H1 (cell line): ENCODE measurements around the gene ARMC12. TPM values are rescaled to one million over a fixed set of nuclear protein-coding genes. Genes with fewer than 3 reads are reported as not detected.

Source experiments
- CTCF ChIA-PET: fragments of 300-600 bp; sonication (Branson Sonifier 250); formaldehyde crosslinking; loops from one replicate; lab custom pipeline; 2021; ENCODE audit not compliant: partially characterized antibody; lab: Charles Lee
- POLR2A ChIA-PET: fragments of 300-600 bp; sonication (Branson Sonifier 250); formaldehyde crosslinking; loops from one replicate; lab custom pipeline; 2021; ENCODE audit warnings: inconsistent platforms; ENCODE audit not compliant: partially characterized antibody; lab: Charles Lee
- DNase-seq, 2 experiments: peaks; one replicate each; pipeline versions ENCODE4 v3.0.0 to v3.0.0-alpha.2; 2010 to 2022; ENCODE audit warnings: low spot score in 2 of 2, low read depth in 1 of 2, mixed read lengths in 1 of 2
- FAIRE-seq: peaks from 2 replicates; lab custom pipeline; 2011; peaks lifted over from hg19 to GRCh38; lab: Jason Lieb, UNC
- H2AFZ ChIP-seq: 2 replicates; pipeline ENCODE4 v1.8.1; 2012; ENCODE audit warnings: low read length, inconsistent platforms
- H2AK5ac ChIP-seq: 2 replicates; pipeline ENCODE4 v1.6.1; 2013; ENCODE audit warnings: low read depth, low read length
- H2BK120ac ChIP-seq: replicated peaks from 2 replicates; pipeline ENCODE3; 2013; ENCODE audit warnings: low read depth, low read length, inconsistent platforms
- H2BK12ac ChIP-seq: 2 replicates; pipeline ENCODE4 v1.6.1; 2013; ENCODE audit warnings: low read depth, low read length
- H2BK15ac ChIP-seq: 2 replicates; pipeline ENCODE4 v1.6.1; 2013; ENCODE audit warnings: low read length
- H2BK20ac ChIP-seq: 2 replicates; pipeline ENCODE4 v1.6.1; 2013; ENCODE audit warnings: low read length
- H2BK5ac ChIP-seq: 2 replicates; pipeline ENCODE4 v1.6.1; 2013; ENCODE audit warnings: low read depth, low read length
- H3K14ac ChIP-seq: 2 replicates; pipeline ENCODE4 v1.6.1; 2013; ENCODE audit warnings: inconsistent platforms; ENCODE audit not compliant: insufficient read length
- H3K18ac ChIP-seq: 2 replicates; pipeline ENCODE4 v1.6.1; 2013; ENCODE audit warnings: low read length; ENCODE audit errors: extremely low read depth
- H3K23ac ChIP-seq: 2 replicates; pipeline ENCODE4 v1.6.1; 2013; ENCODE audit warnings: inconsistent platforms; ENCODE audit not compliant: insufficient read length
- H3K23me2 ChIP-seq: 2 replicates; pipeline ENCODE4 v1.6.1; 2013; ENCODE audit warnings: low read depth, low read length
- H3K27ac ChIP-seq: 2 replicates; pipeline ENCODE4 v1.6.1; 2011; ENCODE audit warnings: low read depth, low read length, inconsistent platforms
- H3K27me3 ChIP-seq, 4 experiments: replicated peaks in 1 of 4; 1 replicate in 1 of 4; 2 replicates in 3 of 4; pipeline versions ENCODE4 v1.6.1 to v1.8.1; 2011 to 2013; ENCODE audit warnings: low read length in 3 of 4, mild to moderate bottlenecking in 3 of 4, inconsistent platforms in 2 of 4, mixed read lengths in 2 of 4, moderate library complexity in 1 of 4; ENCODE audit not compliant: control insufficient read depth in 3 of 4, insufficient read depth in 3 of 4; ENCODE audit errors: extremely low read depth in 1 of 4
- H3K36me3 ChIP-seq, 4 experiments: 2 replicates each; pipeline versions ENCODE4 v1.6.1 to v1.8.1; 2011 to 2013; ENCODE audit warnings: mild to moderate bottlenecking in 4 of 4, low read length in 3 of 4, moderate library complexity in 2 of 4, control low read depth in 1 of 4, inconsistent platforms in 1 of 4; ENCODE audit not compliant: insufficient read depth in 4 of 4, control insufficient read depth in 2 of 4
- H3K4ac ChIP-seq: replicated peaks from 2 replicates; pipeline ENCODE3; 2013; ENCODE audit warnings: low read length, low read depth, mixed read lengths, inconsistent platforms; ENCODE audit not compliant: insufficient read length
- H3K4me1 ChIP-seq, 4 experiments: replicated peaks in 1 of 4; 1 replicate in 1 of 4; 2 replicates in 3 of 4; pipeline versions ENCODE4 v1.6.1 to v1.8.1; 2011 to 2013; ENCODE audit warnings: low read length in 3 of 4, inconsistent platforms in 2 of 4, mixed read lengths in 1 of 4; ENCODE audit not compliant: insufficient read depth in 4 of 4, control insufficient read depth in 3 of 4
- H3K4me2 ChIP-seq, 2 experiments: 2 replicates each; pipeline versions ENCODE4 v1.6.1 to v1.8.1; 2011 to 2013; ENCODE audit warnings: low read depth in 2 of 2, low read length in 2 of 2, control low read depth in 1 of 2, inconsistent platforms in 1 of 2, mild to moderate bottlenecking in 1 of 2; ENCODE audit not compliant: insufficient read depth in 1 of 2
- H3K4me3 ChIP-seq, 4 experiments: fragments of 200-600, 300-600 bp in 1 of 4; sonication (generic), shearing (Covaris generic), sonication (Bioruptor Twin) in 1 of 4; 2 replicates each; pipeline versions ENCODE4 v1.5.1 to v1.8.1; 2011 to 2016; ENCODE audit warnings: low read length in 4 of 4, low read depth in 3 of 4, control low read depth in 2 of 4, inconsistent platforms in 2 of 4, mild to moderate bottlenecking in 2 of 4, mixed read lengths in 1 of 4, moderate library complexity in 1 of 4; ENCODE audit not compliant: insufficient read depth in 2 of 4; ENCODE audit errors: extremely low read depth in 1 of 4
- H3K56ac ChIP-seq: replicated peaks from 2 replicates; pipeline ENCODE3; 2013; ENCODE audit warnings: low read depth, mild to moderate bottlenecking, mixed read lengths, low read length, inconsistent platforms; ENCODE audit not compliant: insufficient read length
- H3K79me1 ChIP-seq: 2 replicates; pipeline ENCODE4 v1.6.1; 2013; ENCODE audit warnings: low read depth, low read length, control low read depth
- H3K79me2 ChIP-seq, 2 experiments: 2 replicates each; pipeline versions ENCODE4 v1.6.1 to v1.8.1; 2012 to 2013; ENCODE audit warnings: low read length in 2 of 2, mild to moderate bottlenecking in 2 of 2, inconsistent platforms in 1 of 2; ENCODE audit not compliant: insufficient read depth in 2 of 2, control insufficient read depth in 1 of 2
- H3K9ac ChIP-seq, 4 experiments: replicated peaks in 1 of 4; 1 replicate in 1 of 4; 2 replicates in 3 of 4; pipeline versions ENCODE4 v1.6.1 to v1.8.1; 2011 to 2013; ENCODE audit warnings: low read depth in 3 of 4, low read length in 3 of 4, control low read depth in 2 of 4, mild to moderate bottlenecking in 2 of 4, moderate library complexity in 2 of 4, inconsistent platforms in 1 of 4; ENCODE audit errors: extremely low read depth in 1 of 4
- H3K9me3 ChIP-seq, 2 experiments: 2 replicates each; pipeline versions ENCODE4 v1.6.1 to v1.8.1; 2012 to 2013; ENCODE audit warnings: mild to moderate bottlenecking in 2 of 2, moderate library complexity in 2 of 2, control low read depth in 1 of 2, inconsistent platforms in 1 of 2, low read depth in 1 of 2, low read length in 1 of 2, mixed read lengths in 1 of 2; ENCODE audit not compliant: insufficient read depth in 2 of 2
- H4K20me1 ChIP-seq, 2 experiments: replicated peaks in 1 of 2; 2 replicates each; pipeline versions ENCODE3 to v1.8.1; 2011 to 2013; ENCODE audit warnings: inconsistent platforms in 2 of 2, low read length in 2 of 2, mild to moderate bottlenecking in 1 of 2; ENCODE audit not compliant: insufficient read depth in 2 of 2, control insufficient read depth in 1 of 2
- H4K5ac ChIP-seq: 2 replicates; pipeline ENCODE4 v1.6.1; 2013; ENCODE audit warnings: low read length, low read depth, mixed read lengths, inconsistent platforms; ENCODE audit not compliant: insufficient read length
- H4K8ac ChIP-seq: 2 replicates; pipeline ENCODE4 v1.8.0; 2013; ENCODE audit warnings: mild to moderate bottlenecking, moderate library complexity, low read length, inconsistent platforms; ENCODE audit not compliant: insufficient read depth; ENCODE audit errors: extremely low read depth
- H4K91ac ChIP-seq: replicated peaks from 2 replicates; pipeline ENCODE3; 2013; ENCODE audit warnings: low read length, mixed read lengths, inconsistent platforms; ENCODE audit not compliant: insufficient read length
- ATF3 ChIP-seq: IDR thresholded peaks from 2 replicates; pipeline ENCODE4 v1.6.1; 2011; ENCODE audit warnings: low read depth, mild to moderate bottlenecking, low read length; ENCODE audit not compliant: insufficient read depth
- CHD2 ChIP-seq: IDR thresholded peaks from 2 replicates; pipeline ENCODE4 v1.6.1; 2012; ENCODE audit warnings: low read length, improper control_type of control experiment
- CTCF ChIP-seq, 3 experiments: IDR thresholded peaks; 1 replicate in 2 of 3; 2 replicates in 1 of 3; pipeline versions ENCODE4 v1.5.1 to v1.6.1; 2011; ENCODE audit warnings: low read length in 3 of 3, mild to moderate bottlenecking in 3 of 3, inconsistent platforms in 2 of 3, low read depth in 1 of 3, moderate library complexity in 1 of 3; ENCODE audit not compliant: insufficient read depth in 1 of 3; ENCODE audit errors: control extremely low read depth in 1 of 3
- EZH2 ChIP-seq: fragments of 200-600 bp; sonication (generic); IDR thresholded peaks from 2 replicates; pipeline ENCODE4 v1.7.1; 2012; ENCODE audit warnings: low read depth, mild to moderate bottlenecking, moderate library complexity, low read length, inconsistent platforms; ENCODE audit not compliant: severe bottlenecking
- POLR2A ChIP-seq, 2 experiments: IDR thresholded peaks; 1 replicate in 1 of 2; 2 replicates in 1 of 2; pipeline ENCODE4 v1.6.1; 2011; ENCODE audit warnings: low read depth in 2 of 2, low read length in 2 of 2, mild to moderate bottlenecking in 2 of 2; ENCODE audit errors: control extremely low read depth in 1 of 2
- POLR2AphosphoS5 ChIP-seq: IDR thresholded peaks from 2 replicates; pipeline ENCODE4 v1.6.1; 2011; ENCODE audit warnings: low read depth, low read length
- SUZ12 ChIP-seq: fragments of 200-600 bp; sonication (generic); IDR thresholded peaks from 2 replicates; pipeline ENCODE4 v1.6.1; 2012; ENCODE audit warnings: mild to moderate bottlenecking, inconsistent platforms, low read length, moderate library complexity, mixed read lengths
- TBP ChIP-seq: IDR thresholded peaks from 2 replicates; pipeline ENCODE4 v1.6.1; 2011; ENCODE audit warnings: low read depth, low read length, improper control_type of control experiment
- ZNF274 ChIP-seq: IDR thresholded peaks from 2 replicates; pipeline ENCODE4 v1.7.0; 2012; ENCODE audit warnings: low read length, borderline replicate concordance; ENCODE audit errors: extremely low read depth
- WGBS, 2 experiments: shearing (Covaris generic) in 1 of 2; methylation state at CpG; one replicate each; pipeline versions ENCODE4 v1.1.6 to v1.1.7; 2013 to 2015; ENCODE audit warnings: low lambda C conversion rate in 2 of 2, mixed read lengths in 2 of 2, inconsistent platforms in 1 of 2, low coverage in 1 of 2, missing lambda C conversion rate in 1 of 2; ENCODE audit not compliant: insufficient replicate concordance in 2 of 2, insufficient coverage in 1 of 2, insufficient read length in 1 of 2; ENCODE audit errors: extremely low coverage in 1 of 2, missing lambda C conversion rate in 1 of 2; 5-methylcytosine and 5-hydroxymethylcytosine counted together
- polyA plus RNA-seq, 7 experiments: library from polyadenylated mRNA; depleted of rRNA in 3 of 7; stranded (reverse) in 5 of 7; unstranded in 2 of 7; fragments of >200 nt in 5 of 7; fragments of 200-250 nt in 2 of 7; gene quantifications; 1 replicate in 5 of 7; 2 replicates in 1 of 7; 4 replicates in 1 of 7; pipeline versions ENCODE4 v1.2.1 to v1.2.3, GENCODE V29; 2011 to 2013; ENCODE audit warnings: missing spikeins in 2 of 7, mixed read lengths in 2 of 7
- total RNA-seq: library from RNA; stranded (reverse); fragmentation: NEBNext Ultra II Directional; extraction: Animal tissue kit (Norgen Biotek cat#: 25700); gene quantifications from 2 replicates; pipeline ENCODE4 v1.2.1, GENCODE V29; 2021
- TF ChIP-seq, protein P1 (sequence below): IDR thresholded peaks from 2 replicates; pipeline ENCODE4 v1.6.1; 2012; ENCODE audit warnings: inconsistent platforms

ARMC12 gene
- total and polyA plus RNA-seq, 2 of the 8 experiments (the other 6 are each of a cell fraction or from before 2014, with no cell fraction given) = 0.86 to 3.7 TPM

- H4K20me1 ChIP-seq = no peaks in the 10 kb centered on the region
- no peaks in the 10 kb centered on the region for H3K9me3 ChIP-seq
- H3K79me1 ChIP-seq = no peaks in the 10 kb centered on the region
- H2BK120ac ChIP-seq = no peak overlapping the region
- no peaks in the 10 kb centered on the region for H3K79me2 ChIP-seq
- H4K8ac ChIP-seq = no peak overlapping the region
- H4K91ac ChIP-seq = no peak overlapping the region
- no peak overlapping the region for H3K4me2 ChIP-seq
- ChIA-PET CTCF (interaction anchor here (1.1 to 3.5 kb wide), 3 partner anchors 11 to 308 kb away, joined by 3 to 27 read pairs (median 3); partner anchors contain the start of gene CLPS), POLR2A (interaction anchor here (0.8 to 4.1 kb wide), 4 partner anchors 10 to 47 kb away, joined by 3 to 29 read pairs (median 9); partner anchors contain the start of gene CLPS)
- DNase-seq = no peak
- H3K56ac ChIP-seq = no peak overlapping the region
- peak overlapping the region; percentile 25 for H3K4ac ChIP-seq
- H2BK15ac ChIP-seq = 0 out of 2 replicates have a peak overlapping the region, but pooled peaks have one; percentile 61
- no peak overlapping the region for H2AK5ac ChIP-seq
- H3K18ac ChIP-seq = no peak overlapping the region; the same call in 1 of the 2 replicates
- H2AFZ ChIP-seq = no peak overlapping the region
- no peak overlapping the region for H2BK12ac ChIP-seq
- no peak overlapping the region for H4K5ac ChIP-seq
- no peak for FAIRE-seq
- no peaks in the 10 kb centered on the region for H3K27me3 ChIP-seq
- no peak overlapping the region for H3K27ac ChIP-seq
- H3K9ac ChIP-seq = no peak overlapping the region
- H3K23me2 ChIP-seq = no peaks in the 10 kb centered on the region
- no peak overlapping the region for H3K23ac ChIP-seq
- no peaks in the 10 kb centered on the region for H3K36me3 ChIP-seq
- no peak overlapping the region for H3K14ac ChIP-seq
- H3K4me3 ChIP-seq = no peak overlapping the region
- peaks cover 0 to 5% (median 0%) of the 10 kb centered on the region in 4 experiments; a peak in 3 of 7 replicates for H3K4me1 ChIP-seq
- no peak overlapping the region for H2BK20ac ChIP-seq
- H2BK5ac ChIP-seq = peak overlapping the region; percentile 16; the same call in 1 of the 2 replicates
- 94% methylated on average over 25 of the region's 25 CpGs; no CpG with 5 or more reads in 1 of the 2 experiments for WGBS, 2 experiments
- TF ChIP-seq POLR2A (IDR thresholded peaks at IDR 0.05; ENCODE audit: control extremely low read depth in 1 of 2, low read depth in 2 of 2, low read length in 2 of 2) (no peak), CHD2 (no peak), SUZ12 (no peak), ATF3 (no peak), TBP (no peak), CTCF (IDR thresholded peaks at IDR 0.05; ENCODE audit: control extremely low read depth in 1 of 3, insufficient read depth in 1 of 3, low read depth in 1 of 3, low read length in 3 of 3) (no peak), EZH2 (no peak), POLR2AphosphoS5 (no peak), ZNF274 (no peak)
- TF ChIP-seq, protein P1, sequence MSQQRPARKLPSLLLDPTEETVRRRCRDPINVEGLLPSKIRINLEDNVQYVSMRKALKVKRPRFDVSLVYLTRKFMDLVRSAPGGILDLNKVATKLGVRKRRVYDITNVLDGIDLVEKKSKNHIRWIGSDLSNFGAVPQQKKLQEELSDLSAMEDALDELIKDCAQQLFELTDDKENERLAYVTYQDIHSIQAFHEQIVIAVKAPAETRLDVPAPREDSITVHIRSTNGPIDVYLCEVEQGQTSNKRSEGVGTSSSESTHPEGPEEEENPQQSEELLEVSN = no peak
Observed at GRCh38 chr6:35786810-35787209, 50.0 kb downstream of the ARMC12 start.
